Measurements from ENCODE around the gene TBL1X. TPM values are rescaled to one million over a fixed set of nuclear protein-coding genes. Genes with fewer than 3 reads are reported as not detected.
"Not testable (repeated sequence)": the region's sequence is repeated elsewhere in the genome, so short reads cannot be mapped to it uniquely, and the experiment has no call there.

Gene TBL1X
- total and polyA plus RNA-seq, 8 donors: 2.4 to 16.6 (median 9.3) TPM

DNA sequence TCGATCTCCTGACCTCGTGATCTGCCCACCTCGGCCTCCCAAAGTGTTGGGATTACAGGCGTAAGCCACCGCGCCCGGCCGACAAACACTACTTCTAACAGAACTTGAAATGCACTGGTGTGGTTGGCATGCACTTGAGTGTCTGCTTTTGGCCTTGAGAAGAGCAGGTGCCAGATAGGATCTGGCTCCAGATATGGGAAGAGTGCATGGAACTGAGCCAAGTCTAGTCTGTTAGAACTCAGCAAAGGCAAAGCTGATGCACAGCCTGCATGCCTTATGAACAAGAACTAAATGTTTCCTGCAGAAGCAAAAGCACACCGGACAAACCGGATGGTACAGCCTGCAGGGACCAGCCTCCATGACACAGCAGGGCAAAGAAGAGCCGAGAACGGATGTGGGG, 35.1 kb upstream of the TBL1X start:
- no peak for FAIRE-seq
- Histone ChIP-seq H3K4me3 (no peak overlapping the region), H3K4me1 (no peaks in the 10 kb centered on the region), H3K27me3 (no peaks in the 10 kb centered on the region), H3K27ac (no peak overlapping the region), H3K9me3 (no peaks in the 10 kb centered on the region), H3K36me3 (no peaks in the 10 kb centered on the region)
- intact Hi-C loops (cut with DNase I): no loop called here
- WGBS, 2 donors: 83 to 87% methylated on average over 12 of the region's 12 CpGs
- DNase-seq: no peak
- TF ChIP-seq, protein P1, sequence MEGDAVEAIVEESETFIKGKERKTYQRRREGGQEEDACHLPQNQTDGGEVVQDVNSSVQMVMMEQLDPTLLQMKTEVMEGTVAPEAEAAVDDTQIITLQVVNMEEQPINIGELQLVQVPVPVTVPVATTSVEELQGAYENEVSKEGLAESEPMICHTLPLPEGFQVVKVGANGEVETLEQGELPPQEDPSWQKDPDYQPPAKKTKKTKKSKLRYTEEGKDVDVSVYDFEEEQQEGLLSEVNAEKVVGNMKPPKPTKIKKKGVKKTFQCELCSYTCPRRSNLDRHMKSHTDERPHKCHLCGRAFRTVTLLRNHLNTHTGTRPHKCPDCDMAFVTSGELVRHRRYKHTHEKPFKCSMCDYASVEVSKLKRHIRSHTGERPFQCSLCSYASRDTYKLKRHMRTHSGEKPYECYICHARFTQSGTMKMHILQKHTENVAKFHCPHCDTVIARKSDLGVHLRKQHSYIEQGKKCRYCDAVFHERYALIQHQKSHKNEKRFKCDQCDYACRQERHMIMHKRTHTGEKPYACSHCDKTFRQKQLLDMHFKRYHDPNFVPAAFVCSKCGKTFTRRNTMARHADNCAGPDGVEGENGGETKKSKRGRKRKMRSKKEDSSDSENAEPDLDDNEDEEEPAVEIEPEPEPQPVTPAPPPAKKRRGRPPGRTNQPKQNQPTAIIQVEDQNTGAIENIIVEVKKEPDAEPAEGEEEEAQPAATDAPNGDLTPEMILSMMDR (IDR thresholded peaks at IDR 0.05): no peak
- no peak for ATAC-seq

GRCh38 chrX:9430346-9430921, 34.4 kb upstream of the TBL1X start:
- Histone ChIP-seq H3K4me1 (no peaks in the 10 kb centered on the region), H3K27ac (no peak overlapping the region), H3K9me3 (no peaks in the 10 kb centered on the region), H3K36me3 (no peaks in the 10 kb centered on the region), H3K27me3 (no peaks in the 10 kb centered on the region), H3K4me3 (no peak overlapping the region)
- ATAC-seq: no peak
- WGBS, 2 donors: 75 to 80% methylated on average over 5 of the region's 5 CpGs
- TF ChIP-seq, protein P1 (IDR thresholded peaks at IDR 0.05): no peak
- intact Hi-C loops (cut with DNase I): no loop called here
- no peak for FAIRE-seq
- DNase-seq: no peak

- ATAC-seq: no peak
- H3K4me3 ChIP-seq: no peak overlapping the region
- FAIRE-seq: no peak
Observed at GRCh38 chrX:9431281-9431680, 33.6 kb upstream of the TBL1X start.

DNA sequence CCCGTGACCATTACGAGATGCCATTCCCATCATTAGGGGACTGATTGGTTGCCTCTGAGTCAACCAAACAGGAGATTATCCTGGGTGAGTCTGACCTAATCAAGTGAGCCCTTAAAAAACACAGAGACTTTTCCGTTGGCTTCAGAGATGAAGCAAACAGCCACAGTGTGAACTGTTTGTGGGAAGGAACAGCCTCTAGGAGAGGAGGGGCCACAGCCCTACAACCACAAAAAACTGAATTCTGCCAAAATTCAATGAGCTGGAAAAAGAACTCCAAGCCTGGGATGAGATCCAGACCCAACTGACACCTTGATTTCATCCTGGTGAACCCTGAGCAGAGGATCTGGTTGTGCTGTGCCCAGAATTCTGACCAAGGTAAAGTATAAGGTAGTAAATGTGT, 31.3 kb upstream of the TBL1X start:
- no peaks in the 10 kb centered on the region for H3K27me3 ChIP-seq
- FAIRE-seq (no peak), ATAC-seq (no peak), DNase-seq (no peak)
- H3K9me3 ChIP-seq: no peaks in the 10 kb centered on the region
- H3K4me1 ChIP-seq: no peaks in the 10 kb centered on the region
- intact Hi-C loops (cut with DNase I): no loop called here
- H3K4me3 ChIP-seq: no peak overlapping the region
- TF ChIP-seq, protein P1 (IDR thresholded peaks at IDR 0.05): no peak
- WGBS, 2 donors: 88 to 89% methylated on average over 3 of the region's 3 CpGs
- no peaks in the 10 kb centered on the region for H3K36me3 ChIP-seq
- no peak overlapping the region for H3K27ac ChIP-seq

More at GRCh38 chrX:9431281-9431680, 33.6 kb upstream of the TBL1X start:
- Histone ChIP-seq H3K9me3 (no peaks in the 10 kb centered on the region), H3K27me3 (no peaks in the 10 kb centered on the region), H3K36me3 (no peaks in the 10 kb centered on the region), H3K4me1 (no peaks in the 10 kb centered on the region), H3K27ac (no peak overlapping the region)
- WGBS, 2 donors: 85 to 96% methylated on average over 4 of the region's 4 CpGs
- no peak for DNase-seq
- intact Hi-C loops (cut with DNase I): no loop called here
- TF ChIP-seq, protein P1 (IDR thresholded peaks at IDR 0.05): no peak

DNA sequence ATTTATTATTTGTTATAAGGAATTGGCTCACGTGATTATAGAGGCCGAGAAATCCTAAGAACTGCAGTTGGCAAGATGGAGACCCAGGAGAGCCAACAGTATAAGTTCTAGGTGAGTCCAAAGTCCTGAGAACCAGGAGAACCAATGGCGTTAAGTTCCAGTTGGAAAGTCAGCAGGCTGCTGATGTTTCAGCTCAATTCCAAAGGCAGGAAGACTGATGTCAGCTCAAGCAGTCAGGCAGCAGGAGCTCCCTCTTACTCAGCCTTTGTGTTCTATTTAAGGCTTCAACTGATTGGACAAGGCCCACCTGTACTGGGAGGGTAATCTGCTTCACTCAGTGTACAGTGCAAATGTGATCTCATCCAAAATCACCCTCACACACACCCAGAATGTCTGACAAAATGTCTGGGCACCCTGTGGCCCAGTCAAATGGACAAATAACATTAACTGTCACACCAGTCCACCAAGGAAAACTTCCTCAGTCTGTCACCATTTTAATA, 30.8 kb upstream of the TBL1X start:
- DNase-seq: no peak
- Histone ChIP-seq H3K4me1 (no peaks in the 10 kb centered on the region), H3K36me3 (no peaks in the 10 kb centered on the region), H3K27me3 (no peaks in the 10 kb centered on the region), H3K27ac (no peak overlapping the region), H3K9me3 (no peaks in the 10 kb centered on the region), H3K4me3 (no peak overlapping the region)
- ATAC-seq: no peak
- TF ChIP-seq, protein P1 (IDR thresholded peaks at IDR 0.05): no peak
- intact Hi-C loops (cut with DNase I): no loop called here
- WGBS, 2 donors: 53 to 67% methylated on average over 3 of the region's 3 CpGs
- no peak for FAIRE-seq

DNA sequence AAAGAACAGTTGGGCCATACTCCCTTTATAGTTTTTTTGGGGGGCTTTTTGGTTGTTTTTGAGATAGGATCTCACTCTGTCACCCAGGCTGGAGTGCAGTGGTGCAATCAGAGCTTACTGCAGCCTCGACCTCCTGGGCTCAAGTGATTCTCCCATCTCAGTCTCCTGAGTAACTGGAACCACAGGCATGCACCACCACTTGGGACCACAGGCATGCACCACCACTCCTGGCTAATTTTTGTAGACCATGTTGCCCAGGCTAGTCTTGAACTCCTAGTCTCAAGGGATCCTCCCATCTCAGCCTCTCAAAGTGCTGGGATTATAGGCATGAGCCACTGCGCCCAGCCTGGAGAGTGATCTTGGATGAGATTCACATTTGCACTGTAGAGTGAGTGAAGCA, 29.8 kb upstream of the TBL1X start:
- ATAC-seq; H3K27me3 ChIP-seq; H3K9me3 ChIP-seq; H3K4me1 ChIP-seq; H3K4me3 ChIP-seq; H3K36me3 ChIP-seq; intact Hi-C loops (cut with DNase I); H3K27ac ChIP-seq; FAIRE-seq; DNase-seq: not testable (repeated sequence)
- WGBS, 2 donors: 68 to 83% methylated on average over 2 of the region's 2 CpGs

Measured in pancreas (tissue), 10 donors.